HPDE6-E6E7 (cell line): Measurements from ENCODE around the gene ALDH3B2.
"Not testable (repeated sequence)": the region's sequence is repeated elsewhere in the genome, so short reads cannot be mapped to it uniquely, and the experiment has no call there.

ENCODE experiments used
- DNase-seq: peaks from one replicate; pipeline ENCODE4 v3.0.0; 2011; ENCODE audit warnings: missing footprints; ENCODE audit errors: extremely low spot score

ALDH3B2 gene

GRCh38 chr11:67662142-67662834, 12.1 kb downstream of the ALDH3B2 start:
- no peak for DNase-seq

GRCh38 chr11:67660752-67661151, 13.7 kb downstream of the ALDH3B2 start:
- not testable (repeated sequence) for DNase-seq

DNA sequence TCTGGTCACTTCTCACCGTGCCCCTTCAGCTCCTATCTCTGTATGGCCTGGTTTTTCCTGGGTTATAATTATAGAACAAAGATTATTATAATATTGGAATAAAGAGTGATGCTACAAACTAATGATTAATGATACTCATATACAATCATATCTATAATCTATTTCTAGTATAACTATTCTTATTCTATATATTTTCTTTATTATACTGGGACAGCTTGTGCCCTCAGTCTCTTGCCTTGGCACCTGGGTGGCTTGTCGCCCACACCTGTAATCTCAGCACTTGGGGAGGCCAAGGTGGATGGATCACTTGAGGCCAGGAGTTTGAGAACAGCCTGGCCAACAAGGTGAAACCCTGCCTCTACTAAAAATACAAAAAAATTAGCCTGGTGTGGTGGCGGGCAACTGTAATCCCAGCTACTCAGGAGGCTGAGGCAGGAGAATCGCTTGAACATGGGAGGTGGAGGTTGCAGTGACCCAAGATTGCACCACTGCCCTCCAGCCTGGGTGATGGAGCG, 14.7 kb downstream of the ALDH3B2 start:
- not testable (repeated sequence) for DNase-seq

DNA sequence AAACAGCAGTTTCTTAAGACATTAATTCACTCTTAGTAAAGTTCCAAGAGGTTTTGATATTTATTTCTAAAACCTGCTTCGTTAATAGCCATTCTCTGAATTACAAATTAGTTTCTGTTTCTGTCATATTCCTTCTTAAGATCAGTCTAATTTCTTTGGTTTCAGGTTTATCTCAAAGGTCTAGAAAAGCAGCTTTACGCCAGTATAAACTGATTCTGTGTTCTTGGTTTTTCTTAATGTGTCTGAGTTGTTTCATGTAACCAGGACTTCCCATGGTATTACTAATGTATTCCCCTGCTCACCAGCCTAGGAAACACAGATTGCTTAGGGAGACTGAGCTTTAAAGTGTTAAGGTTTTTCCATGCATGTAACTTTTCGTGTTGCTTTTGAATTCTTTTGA, 17.1 kb downstream of the ALDH3B2 start:
- no peak for DNase-seq

DNA sequence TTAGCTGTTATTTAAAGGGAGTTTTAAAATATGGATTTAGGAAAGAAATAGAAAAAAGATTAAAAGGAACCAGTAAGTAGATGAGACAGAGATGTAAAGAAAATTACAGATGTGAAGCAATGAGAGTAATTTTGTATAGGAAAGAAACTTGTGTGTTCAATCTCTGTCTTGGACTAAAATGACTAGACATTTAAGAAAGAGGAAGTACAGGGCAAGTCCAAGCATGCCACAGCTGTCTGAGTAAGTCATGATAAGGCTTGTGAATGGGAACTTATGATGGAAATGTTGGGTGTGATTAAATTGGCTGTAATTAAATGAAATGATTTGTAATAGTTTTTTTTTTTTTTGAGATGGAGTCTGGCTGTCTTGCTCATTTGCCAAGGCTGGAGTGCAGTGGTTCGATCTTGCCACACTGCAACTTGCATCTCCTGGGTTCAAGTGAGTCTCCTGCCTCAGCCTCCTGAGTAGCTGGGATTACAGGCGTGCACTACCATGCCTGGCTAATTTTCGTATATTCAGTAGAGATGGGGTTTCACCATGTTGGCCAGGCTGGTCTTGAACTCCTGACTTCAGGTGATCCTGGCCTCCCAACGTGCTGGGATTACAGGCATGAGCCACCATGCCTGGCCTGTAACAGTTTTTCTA, 18.0 kb downstream of the ALDH3B2 start:
- peak; percentile 60 for DNase-seq

GRCh38 chr11:67654225-67654624, 20.2 kb downstream of the ALDH3B2 start:
- no peak for DNase-seq

DNA sequence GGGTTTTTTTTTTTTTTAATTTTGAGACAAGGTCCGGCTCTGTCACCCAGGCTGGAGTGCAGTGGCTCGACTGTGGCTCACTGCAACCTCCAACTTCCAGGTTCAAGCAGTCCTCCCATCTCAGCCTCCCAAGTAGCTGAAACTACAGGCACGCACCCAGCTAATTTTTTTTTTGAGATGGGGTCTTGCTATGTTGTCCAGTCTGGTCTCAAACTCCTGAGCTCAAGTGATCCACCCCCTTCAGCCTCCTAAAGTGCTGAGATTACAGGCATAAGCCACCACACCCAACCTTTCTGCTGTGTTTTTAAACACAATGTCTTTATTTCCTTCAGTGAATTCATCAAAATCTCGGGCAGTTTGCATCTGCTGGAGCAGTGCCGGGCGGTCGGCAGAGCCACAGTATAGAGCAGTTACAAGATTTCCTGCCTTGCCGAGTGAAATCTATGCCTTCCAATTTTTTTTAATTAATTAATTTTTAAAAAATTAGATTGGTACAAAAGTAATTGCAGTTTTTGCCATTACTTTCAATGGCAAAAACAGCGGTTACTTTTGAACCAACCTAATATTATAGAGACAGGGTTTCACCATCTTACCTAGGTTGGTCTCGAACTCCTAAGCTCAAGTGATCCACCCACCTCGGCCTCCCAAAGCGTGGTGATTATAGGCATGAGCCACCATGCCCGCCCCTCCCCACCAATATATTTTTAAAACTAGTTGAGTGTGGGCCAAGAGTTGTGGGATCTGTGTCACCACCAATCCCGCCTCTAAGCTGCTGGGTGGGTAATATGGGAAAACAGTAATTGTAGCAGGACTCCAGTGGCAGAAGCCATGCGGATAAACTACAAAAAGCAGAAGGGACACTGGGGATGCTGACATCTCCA, 21.2 kb downstream of the ALDH3B2 start:
- DNase-seq, result no peak

DNA sequence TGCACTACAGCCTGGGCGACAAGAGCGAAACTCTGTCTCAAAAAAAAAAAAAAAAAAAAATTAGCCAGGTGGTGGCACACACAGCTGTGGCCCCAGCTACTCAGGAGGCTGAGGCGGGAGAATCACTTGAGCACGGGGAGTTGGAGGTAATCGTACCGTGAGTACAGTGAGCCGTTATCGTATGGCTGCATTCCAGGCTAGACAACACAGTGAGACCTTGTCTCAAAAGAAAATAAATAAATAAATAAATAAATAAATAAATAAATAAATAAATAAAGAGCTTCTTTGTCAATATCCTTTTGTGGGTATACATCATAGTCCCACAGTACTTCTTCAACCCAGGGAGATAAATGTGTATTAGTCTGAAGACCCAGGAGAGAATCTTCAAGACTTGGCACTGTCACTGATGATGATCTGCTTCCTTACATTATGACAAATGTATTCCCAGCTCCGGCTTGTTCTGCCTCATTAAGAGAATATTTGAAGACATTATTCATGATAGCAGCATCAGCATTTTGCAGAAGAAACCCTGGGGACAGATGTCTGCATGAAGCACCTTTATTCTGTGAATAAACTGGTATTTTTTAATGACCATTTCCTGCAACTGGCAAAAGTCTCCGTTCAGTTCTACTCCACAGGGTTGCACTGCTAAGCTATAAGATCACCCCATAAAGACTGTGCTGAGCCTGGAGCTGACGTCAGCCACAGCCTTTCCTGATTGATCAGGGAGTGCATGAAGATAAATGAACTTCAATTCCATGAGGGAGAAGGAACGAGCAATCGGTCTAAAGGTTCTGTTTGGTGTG, 22.2 kb downstream of the ALDH3B2 start:
- DNase-seq, result no peak

DNA sequence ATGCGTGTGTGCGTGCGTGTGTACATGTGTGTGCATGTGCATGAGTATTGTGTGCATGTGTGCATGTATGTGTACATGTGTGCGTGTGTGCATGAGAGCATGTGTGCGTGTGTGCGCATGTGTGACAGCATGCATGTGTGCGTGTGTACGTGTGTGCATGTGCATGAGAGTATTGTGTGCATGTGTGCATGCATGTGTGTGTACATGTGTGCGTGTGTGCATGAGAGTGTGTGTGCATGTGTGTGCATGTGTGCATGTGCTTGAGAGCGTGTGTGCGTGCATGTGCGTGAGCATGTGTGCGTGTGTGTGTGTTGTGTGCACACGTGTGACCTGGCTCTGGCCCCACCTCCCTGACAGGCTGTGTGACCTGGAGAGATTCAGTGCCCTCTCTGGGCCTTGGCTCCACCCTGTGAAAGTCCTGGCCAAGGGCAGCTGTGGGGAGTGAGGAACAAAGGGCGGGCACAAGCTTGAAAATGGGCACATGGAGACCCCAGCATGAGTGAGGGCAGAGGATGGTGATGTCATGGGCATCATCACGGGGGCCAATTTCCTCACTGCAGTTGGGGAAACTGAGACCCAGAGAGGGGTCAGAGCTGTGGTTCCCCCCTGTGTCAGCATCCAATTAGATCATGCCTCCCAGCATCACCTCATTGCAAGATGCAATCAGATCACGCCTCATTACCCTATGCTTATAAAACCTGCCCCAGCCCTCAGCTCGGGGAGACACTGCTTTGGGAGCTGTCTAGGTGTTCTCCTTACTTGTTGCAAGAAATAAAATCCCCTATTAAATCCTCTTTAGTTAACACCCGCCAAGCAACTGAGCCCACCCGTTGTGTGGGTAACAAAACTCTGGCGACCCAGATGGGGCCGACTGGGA, 24.6 kb downstream of the ALDH3B2 start:
- DNase-seq, result no peak

DNA sequence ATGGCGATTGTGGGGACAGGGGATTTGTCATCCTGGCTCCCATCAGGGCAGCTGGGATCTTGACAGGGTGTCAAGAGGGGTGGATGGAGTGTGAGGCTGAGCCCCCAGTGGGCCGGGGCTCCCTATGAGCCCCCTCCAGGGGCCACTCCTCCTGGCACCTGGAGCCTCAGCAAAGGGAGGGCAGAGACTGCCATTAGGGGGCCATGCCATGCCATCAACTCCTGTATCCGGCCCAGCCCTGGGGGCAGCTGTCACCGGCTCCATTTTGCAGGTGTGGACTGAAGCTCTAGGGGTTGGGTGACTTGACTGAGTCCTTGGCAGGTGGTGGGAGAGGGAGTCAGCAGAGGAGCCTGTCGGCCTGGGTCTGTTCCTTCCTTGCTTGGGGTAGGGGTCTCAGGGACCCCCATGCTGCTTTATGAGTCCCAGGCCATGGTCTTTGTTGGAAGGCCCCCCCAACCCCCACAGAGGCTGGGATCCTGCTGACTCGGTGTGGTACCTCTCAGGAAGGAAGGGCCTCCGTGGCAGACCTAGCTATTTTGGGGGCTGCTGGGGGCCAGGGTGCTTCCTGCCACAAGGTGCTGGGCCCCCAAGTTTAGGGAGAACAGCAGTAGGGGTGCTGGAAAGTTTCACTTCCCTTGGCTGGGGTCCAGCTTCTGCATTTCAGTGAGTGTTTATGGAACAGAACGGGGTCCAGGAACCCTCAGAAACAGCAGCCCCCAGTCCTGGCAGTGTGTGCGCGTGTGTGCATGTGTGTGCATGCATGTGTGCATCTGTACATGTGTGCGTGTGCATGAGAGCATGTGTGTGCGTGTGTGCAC, 25.4 kb downstream of the ALDH3B2 start:
- no peak for DNase-seq

GRCh38 chr11:67648140-67648795, 26.2 kb downstream of the ALDH3B2 start:
- no peak for DNase-seq

GRCh38 chr11:67647471-67647870, 27.0 kb downstream of the ALDH3B2 start:
- no peak for DNase-seq

DNA sequence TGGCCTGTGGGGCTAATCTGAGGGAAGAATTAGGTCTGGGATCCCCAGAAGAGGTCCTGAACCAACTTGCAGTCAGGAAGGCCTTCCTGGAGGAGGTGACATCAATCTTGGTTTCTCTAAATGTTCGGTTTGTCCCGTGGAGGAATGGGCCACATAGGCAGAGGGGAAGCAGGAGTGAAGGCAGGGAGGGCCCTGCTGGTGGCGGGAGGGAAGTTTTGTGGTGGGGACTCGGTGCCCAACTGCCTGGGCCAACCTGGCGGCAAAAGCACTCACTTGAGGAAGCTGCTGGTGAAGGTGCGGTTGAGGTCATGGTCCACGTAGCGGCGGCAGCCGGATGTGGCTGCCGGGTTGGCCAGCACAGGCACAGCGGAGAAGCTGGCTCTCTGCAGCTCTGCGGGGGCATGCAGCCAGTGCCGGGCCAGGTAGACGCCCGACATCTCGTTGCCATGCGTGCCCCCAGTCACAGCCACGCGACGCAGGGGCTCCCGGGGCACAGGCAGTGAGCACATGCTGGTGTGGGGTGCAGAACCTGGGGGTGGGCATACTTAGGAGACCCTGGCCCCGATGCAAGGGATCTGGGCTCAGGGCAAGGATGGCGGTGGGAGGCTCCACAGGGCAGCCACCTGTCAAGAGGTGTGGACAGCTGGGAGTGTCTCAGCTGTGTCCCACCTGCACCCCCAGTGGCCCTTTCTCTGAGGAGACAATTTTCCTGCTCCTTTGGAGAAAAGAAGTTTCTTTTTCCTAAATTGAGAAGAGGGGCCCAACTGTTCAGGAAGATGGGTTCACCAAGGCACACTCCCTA, 27.7 kb downstream of the ALDH3B2 start:
- DNase-seq, result no peak

DNA sequence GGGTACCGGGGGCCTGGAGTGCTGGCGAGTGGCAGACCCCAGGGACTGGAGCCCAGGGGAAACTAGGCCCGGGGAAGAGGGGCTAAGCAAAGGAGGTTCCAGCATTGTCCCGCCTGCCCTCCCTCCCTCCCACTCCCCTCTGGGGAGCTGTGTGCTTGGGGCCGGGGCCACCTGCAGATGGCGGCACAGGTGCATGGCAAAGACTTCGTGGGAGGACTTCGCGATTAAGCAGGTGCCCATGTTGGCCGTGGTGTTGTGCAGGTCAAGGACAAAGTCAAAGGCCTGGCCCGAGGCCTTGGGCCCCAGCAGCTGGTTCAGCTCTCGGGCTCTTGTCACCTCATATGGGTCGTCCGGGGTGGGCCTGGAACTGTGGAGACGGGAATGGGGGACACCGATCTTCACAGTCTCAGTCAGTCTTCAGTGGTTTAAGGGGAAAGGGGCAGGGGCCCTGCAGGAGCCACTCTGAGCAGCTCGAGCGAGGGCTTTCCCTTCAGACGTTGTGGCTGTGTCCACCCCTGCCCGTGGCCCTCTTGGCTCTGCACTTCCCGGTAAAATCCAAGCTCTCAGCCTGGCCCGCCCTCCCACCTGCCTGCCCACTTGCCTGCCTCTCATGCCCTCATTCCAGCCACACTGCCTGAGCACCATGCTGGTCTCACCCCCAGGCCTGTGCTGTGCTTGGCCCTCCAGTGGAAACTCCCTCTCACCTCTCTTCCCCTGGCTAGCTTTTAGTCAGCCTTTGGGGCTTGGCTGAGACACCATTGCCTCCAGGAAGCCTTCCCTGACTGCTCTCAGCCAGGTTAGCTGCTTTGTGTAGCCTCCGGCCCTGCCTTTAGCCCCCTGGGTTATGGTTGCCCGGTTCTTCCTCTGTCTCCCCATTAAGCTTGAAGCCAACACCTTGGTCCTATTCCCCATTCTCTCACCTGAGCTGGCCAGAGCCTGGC, 28.6 kb downstream of the ALDH3B2 start:
- no peak for DNase-seq

DNA sequence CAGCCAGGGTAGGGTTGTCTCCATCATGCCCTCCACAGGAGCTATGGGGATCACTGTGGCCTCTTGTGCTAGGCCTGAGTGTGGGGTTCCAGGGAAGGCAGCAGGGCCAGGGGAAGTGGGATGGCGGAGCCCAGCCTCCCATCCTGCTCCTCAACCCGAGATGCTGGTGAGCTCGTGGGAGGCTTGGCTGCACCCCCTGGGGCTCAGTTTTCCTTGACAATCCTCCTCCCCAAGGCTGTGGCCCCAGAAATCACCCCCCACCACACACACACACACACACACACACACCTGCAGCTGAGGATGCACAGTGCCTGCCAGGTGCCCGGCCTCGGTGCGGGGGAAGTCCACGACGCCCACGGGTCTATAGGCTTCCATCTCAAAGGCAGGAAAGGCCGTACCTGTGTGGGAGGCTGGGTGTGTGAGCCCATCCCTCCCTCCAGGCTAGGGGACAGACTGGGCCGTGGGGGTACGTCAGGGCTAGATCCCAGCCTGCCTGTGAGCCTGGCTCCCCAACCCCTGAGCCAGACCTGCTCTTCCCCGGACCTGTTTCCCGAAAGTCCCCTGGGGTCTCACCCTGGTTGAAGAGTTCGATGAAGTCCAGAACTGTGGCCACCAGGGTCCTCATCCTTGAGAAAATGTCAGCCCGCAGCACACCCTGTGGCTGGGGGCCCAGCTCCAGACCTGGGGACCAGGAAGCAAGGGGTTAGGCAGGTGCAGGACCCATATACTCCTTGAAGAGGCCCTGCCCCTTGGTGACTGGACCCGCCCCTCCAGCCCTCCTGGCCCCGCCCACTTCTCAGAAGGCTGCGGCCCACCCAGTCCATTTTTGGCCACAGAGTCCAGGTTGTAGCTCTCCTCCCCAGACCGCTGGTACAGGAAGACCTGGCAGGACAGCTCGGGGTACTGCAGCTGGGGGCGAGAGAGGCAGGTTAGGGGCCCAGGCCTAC, 29.7 kb downstream of the ALDH3B2 start:
- no peak for DNase-seq

DNA sequence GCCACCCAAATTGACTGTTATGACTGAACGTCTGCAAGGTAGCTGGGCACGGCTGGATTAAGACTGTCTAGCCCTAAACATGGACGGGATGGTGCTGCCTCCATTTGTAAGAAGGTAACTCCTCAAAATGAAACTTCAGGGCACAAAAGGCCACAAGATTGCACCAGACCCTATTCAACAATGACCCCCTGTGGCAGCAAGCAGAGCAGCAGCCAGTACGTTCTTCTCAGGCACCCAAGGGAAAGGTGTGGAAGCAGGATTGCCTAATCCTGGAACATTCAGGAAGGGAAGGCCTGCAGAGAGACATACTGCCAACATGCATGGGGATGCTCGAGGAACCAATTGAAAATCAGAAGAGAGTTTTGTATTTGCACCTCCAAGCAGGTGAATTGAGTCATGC, 30.4 kb downstream of the ALDH3B2 start:
- DNase-seq, result peak; percentile 35
